ENCODE results near the gene YY1.
"Not testable (repeated sequence)": the region's sequence is repeated elsewhere in the genome, so short reads cannot be mapped to it uniquely, and the experiment has no call there.

The YY1 gene

GRCh38 chr14:100213956-100214769, 24.8 kb upstream of the YY1 start:
- DNase-seq (ENCODE audit: low spot score): peak; percentile 83

- peak; percentile 12 for DNase-seq (ENCODE audit: low spot score)
These were observed 24.2 kb upstream of the YY1 start for GRCh38 chr14:100214770-100215083.

DNA sequence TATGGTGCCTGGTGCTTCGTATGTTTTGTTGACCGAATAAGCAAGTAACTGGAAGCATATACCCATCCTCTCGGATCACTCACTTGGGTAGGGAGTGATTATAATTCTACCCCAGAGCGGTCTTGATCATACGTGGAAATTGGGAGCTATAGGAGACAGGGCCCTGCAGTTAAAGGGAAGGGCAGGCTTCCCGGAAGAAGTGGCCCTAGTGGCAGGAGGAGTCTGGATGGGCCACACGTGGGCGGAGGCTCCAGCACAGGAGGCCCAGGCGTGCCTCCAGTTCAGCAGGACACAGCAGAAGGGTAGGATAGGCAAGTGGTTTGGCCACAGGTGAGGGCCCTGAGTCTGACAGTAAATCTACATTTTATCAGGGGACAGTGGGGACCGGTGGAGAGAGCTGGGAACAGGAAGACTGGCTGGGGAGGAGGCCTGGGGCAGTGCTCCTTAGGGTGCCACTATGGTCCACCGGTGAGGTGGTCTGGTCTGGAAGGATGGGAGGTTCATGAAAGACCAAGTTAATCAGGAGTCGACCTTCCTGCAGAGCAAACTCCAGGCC, 23.5 kb upstream of the YY1 start:
- DNase-seq (ENCODE audit: low spot score): no peak

DNA sequence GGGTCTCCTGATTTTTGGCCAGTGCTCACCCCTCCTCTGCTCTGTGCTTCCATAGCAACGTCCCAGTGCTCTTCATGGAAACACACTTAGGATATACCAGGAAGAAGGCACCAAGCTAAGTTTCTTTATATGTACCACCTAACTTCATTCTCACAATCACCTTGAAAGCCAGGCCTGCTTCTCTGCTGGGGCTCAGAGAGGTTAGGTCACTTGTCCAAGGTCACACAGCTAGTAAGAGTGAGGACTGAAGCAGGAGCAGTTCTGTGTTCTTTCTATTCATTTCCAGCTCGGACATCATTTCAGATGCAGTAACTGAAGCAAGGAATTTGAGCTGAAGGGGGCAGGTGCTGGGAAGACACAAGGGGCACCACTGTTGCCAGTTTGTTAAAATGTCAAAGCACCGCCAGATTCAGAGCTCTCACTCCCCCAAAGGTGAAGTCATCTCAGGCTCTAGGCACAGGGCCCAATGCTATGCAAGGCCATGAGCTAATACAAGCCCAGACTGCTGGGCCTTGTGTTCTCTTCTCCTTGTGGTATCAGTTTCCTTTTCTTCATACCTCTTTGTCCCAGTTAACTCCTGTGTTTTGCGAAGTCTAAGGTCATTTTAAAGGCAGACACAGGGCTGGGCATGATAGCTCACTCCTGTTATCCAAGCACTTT, 19.7 kb upstream of the YY1 start:
- DNase-seq (ENCODE audit: low spot score): no peak

DNA sequence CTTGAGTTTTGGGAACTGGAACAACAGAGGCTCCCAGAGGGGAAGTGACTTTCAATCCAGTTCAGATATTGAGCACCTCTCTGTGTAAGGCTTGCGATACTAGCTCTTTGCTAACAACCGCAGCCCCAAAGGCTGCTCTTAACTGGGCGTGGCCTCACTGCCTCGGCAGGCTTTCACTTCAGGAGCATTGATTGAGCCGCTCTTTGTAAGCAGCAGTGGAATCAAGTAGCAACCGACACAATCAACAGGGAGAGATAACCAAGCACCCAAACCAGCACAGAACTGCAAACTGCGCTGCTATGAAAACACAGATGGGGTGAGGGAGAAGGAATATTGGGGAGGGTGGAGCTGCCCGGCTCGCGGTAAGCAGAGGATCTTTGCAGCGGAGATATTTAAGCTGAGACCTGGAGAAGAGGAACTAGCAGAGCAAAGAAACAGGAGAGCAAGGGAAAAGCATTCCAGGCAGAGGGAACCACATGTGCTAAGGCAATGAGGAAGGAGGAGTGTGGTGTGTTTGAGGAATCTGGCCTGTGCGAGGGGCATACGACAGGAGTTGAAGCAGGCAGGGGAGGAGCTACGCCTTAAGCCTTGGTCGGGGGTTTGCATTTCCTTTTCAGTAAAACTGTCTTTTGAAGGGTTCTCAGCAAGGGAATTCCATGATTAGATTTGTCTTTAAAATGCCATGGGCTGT, 17.3 kb upstream of the YY1 start:
- DNase-seq (ENCODE audit: low spot score): peak; percentile 52

GRCh38 chr14:100222224-100223093, 16.5 kb upstream of the YY1 start:
- no peak for DNase-seq (ENCODE audit: low spot score)

DNA sequence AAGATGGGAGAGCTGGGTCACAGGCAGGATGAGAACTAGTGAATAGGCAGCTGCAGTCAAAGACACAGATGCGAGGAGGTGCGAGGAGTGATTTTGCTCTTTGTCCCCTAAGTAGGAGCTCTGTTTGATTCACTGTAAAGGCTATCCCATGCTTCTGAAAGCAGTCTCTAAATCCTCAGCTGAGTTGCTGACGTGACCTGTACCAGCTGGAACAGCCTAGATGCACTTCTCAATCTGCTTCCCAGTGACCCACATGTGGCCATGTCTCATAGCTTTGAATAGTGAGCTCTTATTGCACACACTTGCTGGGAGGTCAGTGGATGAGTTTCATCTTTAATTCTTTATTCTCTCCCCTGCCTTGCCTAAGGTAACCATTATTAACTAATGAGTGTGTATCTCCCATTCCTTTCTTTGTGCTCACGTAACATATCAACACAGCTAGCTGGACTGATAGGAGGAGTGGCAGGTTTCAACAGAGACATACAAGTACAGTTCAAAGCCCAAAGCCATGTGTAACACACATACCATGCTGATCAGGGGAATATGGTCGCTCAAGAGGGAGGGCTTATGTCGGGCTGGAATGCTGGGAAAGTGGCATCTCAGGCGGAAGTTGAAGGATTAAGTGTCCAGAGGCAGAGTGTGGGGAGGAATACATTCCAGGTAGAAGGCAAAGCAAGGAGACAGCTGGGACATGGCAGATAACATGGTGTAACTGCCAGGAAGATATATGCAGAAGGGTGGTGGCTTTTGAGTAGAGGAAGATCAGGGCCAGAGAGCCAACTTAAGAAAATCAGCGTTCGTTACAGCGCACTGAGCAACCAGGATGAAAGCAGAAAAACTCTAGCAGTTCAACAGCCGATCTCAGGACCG, 15.4 kb upstream of the YY1 start:
- DNase-seq (ENCODE audit: low spot score): no peak

DNA sequence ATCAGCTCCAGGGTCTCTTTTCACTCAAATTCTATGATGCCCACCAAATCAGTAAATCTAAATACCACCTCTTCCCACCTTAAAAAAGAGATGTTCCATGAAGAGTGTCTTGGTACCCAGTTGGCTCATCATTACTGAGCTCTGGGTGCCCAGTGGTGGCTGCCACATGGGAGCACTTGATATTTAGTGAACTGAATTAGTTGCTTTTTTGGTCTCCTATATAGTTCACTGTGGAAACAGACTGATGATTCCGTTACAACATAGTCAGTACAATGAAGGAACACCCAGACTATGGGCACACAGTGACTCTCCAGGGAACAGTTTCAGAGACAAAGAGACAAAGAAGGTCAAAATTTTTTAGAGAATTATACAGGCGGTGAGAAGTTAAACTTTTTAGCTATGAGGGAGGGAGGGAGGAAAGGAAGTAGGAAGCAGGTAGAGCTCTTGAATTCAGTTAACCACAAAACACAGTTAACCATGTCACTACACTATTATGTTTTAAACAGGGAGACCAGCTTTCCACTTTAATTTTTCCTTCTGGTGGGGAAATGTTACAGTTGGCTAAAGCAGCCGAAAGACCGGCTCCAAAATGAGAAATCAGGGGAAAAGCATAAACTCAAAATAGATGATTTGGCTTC, 14.6 kb upstream of the YY1 start:
- DNase-seq (ENCODE audit: low spot score): no peak

- no peak for DNase-seq (ENCODE audit: low spot score)
These were observed 13.8 kb upstream of the YY1 start for GRCh38 chr14:100225169-100225568.

GRCh38 chr14:100230361-100230760, 8.6 kb upstream of the YY1 start:
- no peak for DNase-seq (ENCODE audit: low spot score)

GRCh38 chr14:100234511-100234910, 4.4 kb upstream of the YY1 start:
- DNase-seq (ENCODE audit: low spot score): no peak

DNA sequence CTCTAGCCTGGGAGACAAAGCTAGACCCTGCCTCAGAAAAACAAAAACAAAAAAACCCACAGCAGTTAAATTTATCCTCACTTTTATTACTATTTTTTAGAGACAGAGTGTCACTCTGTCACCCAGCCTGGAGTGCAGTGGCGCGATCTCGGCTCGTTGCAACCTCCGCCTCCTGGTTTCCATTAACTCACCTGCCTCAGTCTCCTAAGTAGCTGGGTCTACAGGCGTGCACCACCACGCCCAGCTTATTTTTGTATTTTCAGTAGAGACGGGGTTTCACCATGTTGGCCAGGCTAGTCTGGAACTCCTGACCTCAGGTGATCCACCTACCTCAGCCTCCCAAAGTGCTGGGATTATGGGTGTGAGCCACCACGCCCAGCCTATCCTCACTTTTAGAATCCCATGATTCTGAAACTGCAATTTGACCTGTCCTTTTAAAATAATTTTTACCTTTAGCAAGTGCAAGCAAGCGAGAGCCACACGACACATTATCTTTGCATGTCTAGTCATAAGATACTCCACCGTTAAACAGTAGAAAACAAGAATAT, 2.6 kb upstream of the YY1 start:
- not testable (repeated sequence) for DNase-seq (ENCODE audit: low spot score)

GRCh38 chr14:100236881-100237280, 2.1 kb upstream of the YY1 start:
- no peak for DNase-seq (ENCODE audit: low spot score)

DNA sequence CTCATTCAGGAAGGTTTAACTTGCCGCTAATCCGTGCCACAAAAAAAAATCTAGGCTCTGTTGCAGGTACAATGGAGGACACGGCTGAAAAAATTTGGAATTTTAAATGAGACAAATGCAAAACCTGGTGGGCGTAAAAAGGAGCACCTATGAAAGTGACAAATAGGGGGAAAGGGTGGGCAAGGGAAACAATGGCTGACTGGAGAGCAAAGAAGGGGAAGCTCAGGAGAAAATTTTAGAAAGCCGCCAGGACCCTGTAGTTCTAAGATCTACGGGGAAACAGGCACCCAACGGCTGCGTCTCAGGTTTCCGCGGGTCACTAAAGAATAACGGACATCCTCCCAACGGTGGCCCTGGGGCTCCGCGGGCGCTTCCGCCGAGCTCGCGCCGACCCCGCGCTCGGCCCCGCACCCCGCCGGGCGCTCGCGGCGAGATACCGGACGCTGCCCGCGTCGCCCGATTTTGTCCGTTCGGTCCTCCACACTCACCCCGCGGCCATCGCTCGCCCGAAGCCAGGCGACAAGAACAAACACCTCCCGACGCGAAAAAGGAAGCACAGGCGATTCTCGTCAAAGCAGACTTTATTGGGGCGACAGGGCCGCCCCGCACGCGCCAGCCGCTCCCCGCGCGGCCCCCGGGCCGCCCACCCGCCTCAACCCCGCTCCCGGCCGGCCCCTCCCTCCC, 1.1 kb upstream of the YY1 start:
- DNase-seq (ENCODE audit: low spot score): peak; percentile 42

DNA sequence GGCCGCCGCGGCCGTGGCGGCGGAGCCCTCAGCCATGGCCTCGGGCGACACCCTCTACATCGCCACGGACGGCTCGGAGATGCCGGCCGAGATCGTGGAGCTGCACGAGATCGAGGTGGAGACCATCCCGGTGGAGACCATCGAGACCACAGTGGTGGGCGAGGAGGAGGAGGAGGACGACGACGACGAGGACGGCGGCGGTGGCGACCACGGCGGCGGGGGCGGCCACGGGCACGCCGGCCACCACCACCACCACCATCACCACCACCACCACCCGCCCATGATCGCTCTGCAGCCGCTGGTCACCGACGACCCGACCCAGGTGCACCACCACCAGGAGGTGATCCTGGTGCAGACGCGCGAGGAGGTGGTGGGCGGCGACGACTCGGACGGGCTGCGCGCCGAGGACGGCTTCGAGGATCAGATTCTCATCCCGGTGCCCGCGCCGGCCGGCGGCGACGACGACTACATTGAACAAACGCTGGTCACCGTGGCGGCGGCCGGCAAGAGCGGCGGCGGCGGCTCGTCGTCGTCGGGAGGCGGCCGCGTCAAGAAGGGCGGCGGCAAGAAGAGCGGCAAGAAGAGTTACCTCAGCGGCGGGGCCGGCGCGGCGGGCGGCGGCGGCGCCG, 381 bp downstream of the YY1 start:
- DNase-seq (ENCODE audit: low spot score): no peak

GRCh38 chr14:100239840-100240667, 1.1 kb downstream of the YY1 start:
- peak; percentile 83 for DNase-seq (ENCODE audit: low spot score)

- DNase-seq (ENCODE audit: low spot score): no peak
These were observed 1.7 kb downstream of the YY1 start for GRCh38 chr14:100240668-100241032.

- DNase-seq (ENCODE audit: low spot score): no peak
These were observed 2.3 kb downstream of the YY1 start for GRCh38 chr14:100241279-100241678.
